Posterior cingulate gyrus (tissue), 11 donors: ENCODE data around the gene ATP2A2.

ENCODE experiments used
- DNase-seq, 10 donors: peaks; one replicate each; pipeline versions ENCODE4 v3.0.0 to v3.0.0-alpha.2; 2020 to 2021; ENCODE audit warnings: mixed read lengths in 3 of 10
- intact Hi-C: fragments of 100-400 bp; cut with DNase I; formaldehyde crosslinking; loops from one replicate; pipeline ENCODE4 v1.15.1; 2023

Gene ATP2A2

DNA sequence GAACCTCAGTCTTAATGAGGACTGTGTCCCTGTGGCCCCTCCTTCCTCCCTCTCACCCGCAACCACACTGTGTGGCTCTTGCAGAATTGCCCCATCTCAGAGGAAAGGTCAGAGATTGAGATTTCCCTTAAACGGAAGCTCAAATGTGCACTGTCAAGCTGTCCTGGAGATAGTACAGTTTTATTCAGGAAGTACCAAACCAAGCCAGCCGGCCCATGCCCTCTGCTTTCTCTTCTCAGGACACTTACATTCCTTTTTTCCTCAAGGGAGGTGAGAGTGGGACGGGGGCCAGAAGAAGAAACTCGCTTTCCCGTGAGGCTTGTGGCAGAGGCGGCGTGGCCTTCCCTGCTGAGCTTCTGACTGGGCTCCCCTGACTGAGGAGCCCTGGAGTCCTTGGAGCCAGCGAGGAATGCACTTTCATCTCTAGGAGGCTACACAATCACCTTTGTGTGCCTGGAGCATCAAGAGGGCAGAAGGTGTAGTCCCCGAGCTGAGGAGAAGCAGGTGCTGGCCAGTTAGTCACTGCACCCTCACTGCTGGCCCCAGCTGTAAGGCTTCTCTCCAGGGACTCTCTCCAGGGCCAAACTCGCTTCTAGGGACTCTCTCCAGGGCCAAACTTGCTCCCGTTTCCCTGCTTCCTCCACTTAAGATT, 24.1 kb upstream of the ATP2A2 start:
- intact Hi-C loops = no loop called here
- DNase-seq = peak in 2 of 10 donors; percentile 54 to 69

DNA sequence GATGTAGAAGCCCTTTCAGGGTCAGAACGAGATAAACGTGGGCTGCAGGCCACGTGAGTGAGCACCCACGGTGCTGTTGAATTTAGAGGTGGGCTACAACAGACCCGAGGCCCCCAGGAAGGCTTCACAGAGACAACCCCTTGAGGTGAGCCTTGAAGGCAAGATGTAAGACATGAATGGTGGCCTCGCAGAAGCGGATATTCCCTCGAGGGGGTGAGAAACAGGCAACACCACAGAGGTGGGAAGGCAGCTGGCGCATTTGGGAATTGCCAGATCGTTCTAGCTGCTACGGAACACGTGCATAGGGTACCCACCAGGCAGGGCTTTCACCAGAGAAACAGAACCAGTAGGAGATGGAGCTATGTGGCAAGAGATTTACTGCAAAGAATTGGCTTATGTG, 22.6 kb upstream of the ATP2A2 start:
- no peak for DNase-seq
- intact Hi-C loops = no loop called here

DNA sequence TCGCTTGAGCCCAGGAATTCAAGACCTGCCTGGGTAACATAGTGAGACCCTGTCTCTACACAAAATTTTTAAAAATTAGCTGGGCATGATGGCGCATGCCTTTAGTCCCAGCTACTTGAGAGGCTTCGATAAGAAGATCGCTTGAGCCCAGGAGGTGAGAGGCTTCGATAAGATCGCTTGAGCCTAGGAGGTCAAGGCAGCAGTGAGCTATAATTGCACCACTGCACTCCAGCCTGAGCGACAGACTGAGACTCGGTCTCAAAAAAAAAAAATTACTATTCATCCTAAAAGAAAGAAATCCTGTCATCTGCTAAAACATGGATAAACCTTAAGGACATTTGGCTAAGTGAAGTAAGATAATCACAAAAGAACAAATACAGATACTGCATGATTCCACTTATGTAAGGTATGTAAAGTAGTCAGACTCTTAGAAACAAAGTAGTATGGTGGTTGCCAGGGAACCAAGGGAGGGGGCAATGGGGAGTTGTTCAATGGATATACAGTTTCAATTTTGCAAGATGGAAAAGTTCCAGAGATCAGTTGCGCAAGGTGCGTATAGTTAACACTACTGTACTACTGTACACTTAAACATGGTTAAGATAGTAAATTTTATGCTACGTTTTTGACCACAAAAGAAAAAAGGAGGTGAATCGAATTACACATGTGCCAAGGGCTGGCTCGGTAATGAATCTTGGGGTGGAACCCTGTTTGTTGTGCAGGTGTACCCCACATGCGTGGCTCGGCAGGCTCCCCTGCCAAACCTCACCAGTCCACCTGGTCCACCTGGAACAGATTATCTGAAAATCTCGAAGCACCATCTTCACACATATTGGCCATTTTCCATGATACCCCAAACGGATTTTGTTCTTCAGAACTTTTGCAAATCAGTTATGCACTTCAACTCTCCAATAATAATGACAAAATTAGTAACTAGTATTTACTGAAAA, 18.3 kb upstream of the ATP2A2 start:
- no peak for DNase-seq
- intact Hi-C loops = no loop called here

DNA sequence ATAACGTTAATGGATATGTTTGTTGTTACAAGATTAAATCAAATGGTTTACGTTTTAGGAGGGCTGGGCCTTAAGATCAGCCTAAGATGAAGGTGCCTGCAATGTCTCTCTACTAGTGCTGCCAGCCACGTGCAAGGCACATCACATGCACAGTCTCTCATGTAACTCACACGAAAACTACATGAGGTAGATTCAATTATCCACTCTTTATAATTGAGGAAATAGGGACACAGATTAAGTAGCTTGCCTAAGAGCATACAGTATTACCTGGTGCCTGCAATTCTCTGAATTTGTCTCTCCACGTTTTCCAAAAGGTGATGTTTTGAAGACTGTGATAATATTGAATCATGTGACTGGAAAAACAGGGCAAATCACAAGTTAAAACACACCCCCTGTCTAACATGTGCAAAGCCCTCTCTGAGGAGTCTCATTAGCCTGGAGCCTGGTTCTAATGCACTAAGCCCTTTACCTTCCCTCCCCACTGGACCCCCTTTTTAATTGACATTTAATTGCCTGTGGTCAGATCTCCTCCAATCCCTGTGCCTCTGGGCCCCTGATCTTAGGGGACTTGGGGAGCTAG, 14.6 kb upstream of the ATP2A2 start:
- DNase-seq = no peak
- intact Hi-C loops = no loop called here

DNA sequence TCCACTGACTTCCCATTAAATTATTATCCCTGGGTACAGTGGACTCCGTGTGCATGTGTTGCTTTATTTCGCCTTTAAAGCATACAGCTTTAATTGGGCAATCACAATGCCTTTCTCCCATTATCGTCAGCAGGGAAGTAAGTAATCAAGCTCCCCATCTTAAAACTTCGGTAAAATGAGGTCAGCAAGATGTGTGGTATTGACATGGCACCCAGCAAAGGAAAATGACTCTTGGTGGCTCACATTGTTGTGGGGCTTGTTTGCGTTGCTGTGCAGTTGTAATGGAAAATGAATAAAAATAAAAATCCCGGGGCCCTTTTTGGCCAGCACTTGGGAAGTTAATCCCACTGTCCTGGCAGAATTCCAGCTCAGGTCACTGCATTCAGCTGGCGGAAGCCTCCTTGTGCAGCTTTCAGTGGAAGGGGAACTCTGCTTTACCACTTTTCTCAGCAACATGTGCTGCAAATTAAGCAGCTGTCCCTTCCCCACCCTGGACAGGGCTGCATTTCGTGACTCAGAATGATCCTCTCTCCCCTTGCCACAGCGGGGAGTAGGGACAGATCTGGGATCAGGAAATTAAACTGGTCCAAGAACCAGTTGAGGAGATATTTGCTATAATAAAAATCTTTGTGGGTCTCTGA, 13.9 kb upstream of the ATP2A2 start:
- no peak for DNase-seq
- intact Hi-C loops = no loop called here

DNA sequence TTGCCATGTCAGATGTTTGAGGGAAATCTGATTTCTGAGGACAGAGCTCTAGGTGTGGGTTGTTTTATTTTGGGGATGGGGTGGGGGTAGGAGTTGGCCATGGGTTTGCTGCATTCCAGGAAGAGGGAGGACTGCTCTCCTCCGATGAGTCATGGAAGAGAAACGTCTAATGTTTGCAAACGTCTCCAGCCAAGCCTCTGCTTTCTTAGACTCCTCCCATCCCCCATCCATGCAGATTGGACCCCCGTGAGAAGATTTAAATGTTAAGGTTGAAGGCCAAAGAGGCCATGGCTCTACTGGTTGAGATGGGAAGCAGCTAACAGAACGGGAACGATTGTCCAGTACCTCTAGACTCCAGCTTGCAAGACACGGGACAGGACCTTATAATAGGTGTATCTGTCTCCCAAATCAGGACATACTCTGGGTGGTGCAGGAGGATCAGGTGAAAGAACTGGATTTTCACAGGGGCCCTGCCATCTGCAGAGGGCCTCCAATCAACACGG, 11.4 kb upstream of the ATP2A2 start:
- intact Hi-C loops = no loop called here
- DNase-seq = no peak

DNA sequence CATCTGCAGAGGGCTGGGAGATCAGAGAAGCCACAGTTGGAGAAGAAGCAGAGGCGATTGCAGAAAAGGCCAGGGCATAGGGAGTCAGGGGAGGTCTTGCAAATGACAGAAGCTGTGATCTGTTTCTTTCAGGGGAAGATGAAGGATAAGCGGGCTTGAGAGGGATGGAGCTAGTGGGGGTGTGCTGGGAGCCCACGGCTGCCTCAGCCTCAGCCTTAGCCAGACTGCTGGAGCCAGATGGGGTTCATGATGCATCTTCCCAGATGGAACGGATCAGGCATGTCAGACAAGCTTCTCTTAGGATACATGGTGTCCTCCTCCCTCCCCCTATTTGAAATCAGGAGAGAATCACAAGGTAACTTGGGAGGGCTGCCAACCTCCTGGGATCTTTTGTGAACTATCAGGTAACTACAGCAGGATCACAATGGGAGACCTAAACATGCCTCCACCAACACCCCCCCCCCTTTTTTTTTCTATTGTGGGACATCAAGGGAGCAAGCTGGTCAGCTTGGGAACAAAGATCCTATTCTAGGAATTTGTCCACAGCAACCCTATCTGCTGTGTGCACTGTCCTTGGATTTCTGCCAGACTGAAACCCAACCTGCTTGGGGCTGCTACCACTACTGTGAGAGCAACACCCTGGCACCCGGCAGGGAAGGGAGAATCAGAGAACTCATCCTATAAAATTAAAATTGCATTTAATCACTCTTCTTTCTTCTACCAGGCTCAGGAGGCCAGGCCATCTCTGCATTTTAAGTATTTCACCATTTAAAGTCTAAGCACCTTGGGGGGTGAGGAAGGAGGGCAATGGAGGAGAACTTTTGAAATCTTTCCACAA, 10.7 kb upstream of the ATP2A2 start:
- intact Hi-C loops = no loop called here

DNA sequence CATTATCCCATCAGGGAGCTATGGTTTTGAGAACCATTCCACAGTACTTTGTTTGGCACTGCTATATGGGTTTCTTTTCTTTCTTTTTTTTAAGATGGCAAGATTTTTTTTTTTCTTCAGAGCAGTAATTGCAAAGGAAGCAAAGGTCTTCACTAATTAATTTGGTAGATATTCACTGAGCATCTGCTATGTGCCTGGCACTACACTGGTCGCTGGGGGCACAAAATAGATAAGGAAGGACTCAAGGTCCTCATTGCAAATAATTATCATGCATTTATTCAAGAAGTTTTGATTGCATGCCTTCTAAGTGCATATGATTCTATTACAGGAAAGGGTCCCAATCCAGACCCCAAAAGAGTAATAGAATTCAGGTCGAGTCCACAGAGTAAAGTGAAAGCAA, 10.0 kb upstream of the ATP2A2 start:
- no peak for DNase-seq
- intact Hi-C loops = no loop called here

More for the DNA sequence above, 10.7 kb upstream of the ATP2A2 start:
- DNase-seq = peak in 7 of 10 donors; percentile 19 to 85 (median 45)

DNA sequence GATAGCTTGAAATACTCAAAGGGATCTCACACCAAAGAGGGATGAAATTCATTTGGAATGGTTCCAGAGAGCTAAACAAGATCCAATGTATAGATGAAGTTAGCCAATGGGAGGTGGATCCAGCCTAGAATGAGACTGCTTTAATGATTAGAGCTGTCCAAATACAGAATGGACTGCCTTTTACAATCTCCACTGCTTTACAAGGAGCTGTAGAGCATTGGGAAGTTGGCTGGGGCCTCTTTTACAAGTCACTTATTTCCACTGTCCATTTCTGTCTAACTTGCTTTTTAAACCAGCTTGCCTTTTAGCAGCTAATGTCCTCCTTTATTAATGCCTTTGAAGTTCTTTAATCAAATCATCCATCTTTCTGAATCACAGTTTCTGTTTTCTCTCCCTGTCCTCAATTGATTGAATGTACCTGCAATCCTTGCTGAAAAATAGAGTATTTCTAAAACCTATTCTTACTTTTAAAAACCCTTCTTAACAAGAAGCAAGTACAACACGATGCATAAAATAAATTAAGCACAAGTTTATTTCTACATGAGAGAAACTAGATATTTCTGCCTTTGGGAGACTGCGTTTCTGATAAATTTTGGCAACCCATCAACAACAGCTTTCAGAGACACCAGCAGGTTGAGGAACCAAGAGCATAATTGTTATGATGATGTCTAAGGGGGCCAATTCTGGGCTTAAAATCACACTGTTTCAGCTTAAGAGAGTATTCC, 3.4 kb upstream of the ATP2A2 start:
- DNase-seq = no peak
- intact Hi-C loops = no loop called here

DNA sequence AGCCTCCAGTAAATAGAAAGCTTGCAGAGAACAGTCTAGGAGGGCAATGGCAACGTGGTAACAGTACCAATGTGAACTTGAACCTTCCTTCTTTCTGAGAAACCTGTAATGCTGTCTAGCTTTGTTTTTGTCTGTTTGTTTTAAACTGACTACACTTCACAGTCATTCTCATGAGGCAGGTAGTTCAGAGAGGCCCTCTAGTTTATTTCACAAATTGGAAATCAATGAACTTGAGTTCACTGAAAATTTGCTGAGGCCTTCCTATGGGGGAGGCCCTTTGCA, 2.9 kb upstream of the ATP2A2 start:
- intact Hi-C loops = no loop called here
- no peak for DNase-seq

DNA sequence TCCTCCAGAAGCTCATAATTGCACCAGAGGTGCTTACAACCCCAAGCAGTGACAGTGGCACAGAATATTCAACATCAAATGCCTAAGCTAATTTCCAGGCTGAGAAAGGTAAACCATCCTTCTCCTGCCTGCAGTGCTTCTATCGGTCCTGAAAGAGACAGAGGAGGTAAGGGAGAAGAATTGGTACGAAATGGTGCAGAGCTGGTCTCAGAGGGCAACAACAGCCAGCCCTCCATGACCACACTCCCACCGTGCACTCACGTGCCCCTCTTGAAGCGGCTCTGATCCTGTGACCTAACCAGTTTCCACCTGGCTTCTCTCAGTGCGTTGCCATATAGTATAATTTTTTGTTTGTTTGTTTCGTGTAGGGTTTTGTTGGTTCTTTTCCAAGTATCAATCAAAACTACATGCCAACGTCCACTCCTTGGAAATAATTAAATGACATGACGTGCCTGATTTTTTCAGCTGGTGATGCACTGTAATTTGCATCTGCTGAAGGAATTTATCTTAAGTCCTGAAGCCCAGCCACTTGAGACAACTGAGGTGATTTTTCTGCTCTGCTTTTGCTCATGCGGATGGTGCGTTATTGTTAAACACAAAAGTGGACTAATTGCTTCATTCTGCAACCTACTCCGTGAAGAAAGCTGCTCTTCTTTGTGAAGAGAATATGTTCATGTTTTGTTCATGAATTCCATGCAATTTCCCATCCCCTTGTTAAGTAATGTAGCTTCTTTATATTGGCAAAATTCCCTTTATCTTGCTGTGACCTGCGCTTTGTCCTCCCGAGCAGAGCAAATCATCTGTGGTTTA, 1.3 kb upstream of the ATP2A2 start:
- DNase-seq = no peak
- intact Hi-C loops = loop anchor here (2.0 to 10.0 kb wide), 3 partner anchors 57 to 185 kb away; partner anchors contain the start of gene IFT81

DNA sequence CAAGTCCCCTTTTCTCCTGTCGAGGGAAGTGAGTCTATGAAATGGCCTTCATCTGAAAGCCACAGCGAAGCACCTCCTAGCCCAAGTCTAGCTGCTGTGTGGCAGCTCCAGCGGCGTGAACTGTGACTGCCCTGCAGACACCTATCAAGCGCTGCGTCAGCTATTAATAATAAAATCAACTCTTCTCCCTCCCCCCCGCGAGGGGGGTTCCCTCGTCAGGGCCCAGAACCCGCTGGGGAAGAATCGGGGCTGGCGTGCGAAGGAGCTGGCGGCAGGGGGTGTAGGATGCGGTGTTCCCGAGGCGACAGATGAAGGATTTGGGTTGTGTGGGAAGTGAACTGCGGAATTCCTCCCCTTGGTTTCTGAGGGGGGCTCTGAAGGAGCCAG, 662 bp upstream of the ATP2A2 start:
- peak in 6 of 10 donors; percentile 26 to 90 (median 47) for DNase-seq
- intact Hi-C loops = loop anchor here (2.0 to 10.0 kb wide), 3 partner anchors 58 to 186 kb away; partner anchors contain the start of gene IFT81

DNA sequence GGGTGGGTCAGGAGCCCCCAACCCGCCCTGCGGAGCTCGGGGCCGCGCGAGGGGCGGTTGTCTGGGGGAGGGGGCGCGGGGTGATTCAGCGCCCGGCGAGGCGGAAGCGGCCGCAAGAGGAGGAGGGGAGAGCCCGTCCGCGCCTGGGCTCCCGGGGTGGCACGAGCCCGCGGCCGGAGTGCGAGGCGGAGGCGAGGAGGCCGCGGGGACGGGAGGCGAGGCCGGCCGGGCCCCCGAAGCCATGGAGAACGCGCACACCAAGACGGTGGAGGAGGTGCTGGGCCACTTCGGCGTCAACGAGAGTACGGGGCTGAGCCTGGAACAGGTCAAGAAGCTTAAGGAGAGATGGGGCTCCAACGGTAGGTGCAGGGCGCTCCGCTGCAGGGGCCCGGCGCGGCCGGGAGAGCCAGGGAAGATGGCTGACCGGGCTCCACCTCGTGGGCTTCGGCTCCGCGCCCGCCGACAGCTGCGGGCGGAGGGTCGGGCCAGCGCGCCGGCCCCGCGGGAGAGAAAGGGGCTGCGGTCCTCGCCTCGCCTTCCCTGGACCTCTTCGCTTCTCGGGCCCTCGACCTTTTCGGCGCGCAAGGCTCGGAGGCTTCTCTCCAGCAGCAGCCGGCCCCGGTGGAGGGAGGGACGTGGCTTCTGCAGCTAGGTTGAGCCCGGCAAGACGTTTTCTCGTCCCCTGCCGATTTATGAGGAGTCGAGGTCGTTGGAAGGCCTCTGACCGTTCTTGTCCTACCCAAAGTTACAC, 677 bp downstream of the ATP2A2 start:
- intact Hi-C loops = loop anchor here (2.0 to 10.0 kb wide), 3 partner anchors 59 to 187 kb away; partner anchors contain the start of gene IFT81
- peak in 8 of 10 donors; percentile 14 to 88 (median 31) for DNase-seq

DNA sequence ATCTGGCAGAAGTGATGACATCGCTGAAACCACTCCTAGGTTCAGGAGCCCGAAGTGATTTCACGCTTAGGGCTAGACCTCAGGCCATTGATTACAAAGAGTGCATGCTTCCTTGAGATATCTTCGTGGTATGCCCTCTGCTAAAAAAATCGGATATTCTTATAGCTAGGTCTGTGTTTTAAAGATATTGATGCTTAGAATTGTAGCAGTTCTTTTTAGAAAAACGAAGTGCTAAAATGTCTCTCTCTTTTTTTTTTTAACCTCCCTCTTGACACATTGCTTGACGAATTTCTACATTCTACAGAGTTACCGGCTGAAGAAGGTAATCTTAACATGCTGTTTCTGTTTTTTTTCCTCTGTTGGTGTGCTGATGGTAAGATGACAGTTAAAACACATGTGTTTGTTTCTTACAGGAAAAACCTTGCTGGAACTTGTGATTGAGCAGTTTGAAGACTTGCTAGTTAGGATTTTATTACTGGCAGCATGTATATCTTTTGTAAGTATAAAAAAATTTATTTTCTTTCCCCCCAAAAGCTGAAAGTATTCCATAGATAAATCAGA, 1.3 kb downstream of the ATP2A2 start:
- intact Hi-C loops = loop anchor here (5.0 to 10.0 kb wide), 2 partner anchors 60 to 188 kb away; no protein-coding TSS in a partner anchor
- DNase-seq = no peak

DNA sequence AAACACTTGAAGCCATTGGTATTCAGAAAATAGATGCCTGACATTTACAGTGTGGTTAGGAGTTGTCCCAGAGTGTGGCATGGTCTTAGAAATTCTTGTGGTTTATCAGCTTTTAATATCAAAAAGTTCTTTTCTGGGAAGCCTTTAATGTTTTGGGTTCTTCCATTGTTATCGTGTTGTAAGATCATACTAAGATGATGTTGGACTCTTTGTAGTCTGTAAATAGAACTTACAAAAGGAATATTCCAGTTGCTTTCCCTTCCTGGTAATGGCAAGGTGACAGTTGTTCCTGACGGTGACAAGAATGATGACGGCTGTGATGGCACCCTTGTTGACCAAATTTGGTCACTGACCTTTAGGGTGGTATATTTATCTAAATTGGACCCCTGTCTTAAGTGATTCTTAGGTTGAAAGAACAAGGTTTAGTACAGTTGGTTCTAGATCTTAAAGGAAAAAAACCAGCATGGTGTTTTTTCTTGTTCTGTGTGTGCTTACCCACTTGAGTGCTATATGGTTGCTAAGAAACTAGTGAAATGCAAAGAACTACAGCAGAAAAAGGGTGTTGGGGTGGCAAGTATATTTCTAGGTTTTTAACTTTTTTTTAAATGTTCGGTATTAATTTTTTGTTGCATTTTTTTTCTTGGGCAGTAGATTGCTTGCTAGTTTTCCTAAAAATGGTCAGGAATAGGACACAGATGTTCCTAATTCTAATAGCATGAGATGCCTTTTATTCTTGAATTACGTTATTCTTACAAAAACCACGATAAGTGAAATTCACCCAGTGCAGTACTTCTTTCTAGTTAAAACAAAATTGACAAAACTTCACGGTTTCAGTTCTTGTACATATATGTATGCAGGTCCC, 2.1 kb downstream of the ATP2A2 start:
- no peak for DNase-seq
- intact Hi-C loops = loop anchor here (5.0 to 10.0 kb wide), 2 partner anchors 61 to 188 kb away; no protein-coding TSS in a partner anchor

DNA sequence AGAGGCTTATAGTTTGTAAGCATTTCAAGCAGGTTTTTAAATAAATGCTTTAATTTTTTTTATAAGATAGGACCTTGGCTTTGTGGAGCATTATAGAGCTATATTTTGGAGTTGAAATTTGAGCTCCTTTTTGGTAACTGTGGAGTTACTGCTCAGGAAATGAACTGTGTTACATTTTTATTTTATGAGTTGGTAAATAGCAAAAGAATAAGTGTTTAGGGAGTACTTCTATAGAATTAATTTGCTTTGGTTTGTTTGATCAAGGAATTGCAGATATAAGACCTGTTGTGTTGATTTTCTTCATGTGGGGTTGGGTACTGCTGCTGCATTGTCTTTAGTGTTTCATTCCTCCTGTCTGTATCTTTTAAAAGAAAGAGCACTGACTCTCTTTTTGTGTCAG, 3.5 kb downstream of the ATP2A2 start:
- intact Hi-C loops = loop anchor here (5.0 to 10.0 kb wide), 2 partner anchors 62 to 190 kb away; no protein-coding TSS in a partner anchor
- DNase-seq = no peak
